Measurements from ENCODE around the gene NMU.
A peak's percentile ranks its signal among the peaks of the same experiment; 100 is the strongest.
"Not testable (repeated sequence)": the region's sequence is repeated elsewhere in the genome, so short reads cannot be mapped to it uniquely, and the experiment has no call there.

The NMU gene

GRCh38 chr4:55635741-55636655 is at the start of gene NMU:
TSS of gene NMU (minus strand) at chr4:55636298. CDS start at chr4:55636192, 106 bp downstream.
- peak within 1 kb of the TSS; percentile 31 for H3K4me3 ChIP-seq (ENCODE audit: low read length)
- TF ChIP-seq CTCF (conservative IDR thresholded peaks at IDR 0.05; ENCODE audit: low read length) = no peak
- DNase-seq (ENCODE audit: low read depth) = no peak

GRCh38 chr4:55684276-55684675 is 48.2 kb upstream of the NMU start:
- no peak for TF ChIP-seq CTCF (conservative IDR thresholded peaks at IDR 0.05; ENCODE audit: low read length)
- no peak for DNase-seq (ENCODE audit: low read depth)
- no peak overlapping the region for H3K4me3 ChIP-seq (ENCODE audit: low read length)

- DNase-seq (ENCODE audit: low read depth); H3K4me3 ChIP-seq (ENCODE audit: low read length): not testable (repeated sequence)
Observed at GRCh38 chr4:55682797-55683196, 46.7 kb upstream of the NMU start.

- no peak for TF ChIP-seq CTCF (conservative IDR thresholded peaks at IDR 0.05; ENCODE audit: low read length)
- H3K4me3 ChIP-seq (ENCODE audit: low read length) = no peak overlapping the region
- no peak for DNase-seq (ENCODE audit: low read depth)
Observed at GRCh38 chr4:55682295-55682694, 46.2 kb upstream of the NMU start.

GRCh38 chr4:55681430-55681829 is 45.3 kb upstream of the NMU start:
- TF ChIP-seq CTCF (conservative IDR thresholded peaks at IDR 0.05; ENCODE audit: low read length) = no peak
- no peak overlapping the region for H3K4me3 ChIP-seq (ENCODE audit: low read length)
- no peak for DNase-seq (ENCODE audit: low read depth)

GRCh38 chr4:55675196-55675793 is 39.2 kb upstream of the NMU start:
- TF ChIP-seq CTCF (conservative IDR thresholded peaks at IDR 0.05; ENCODE audit: low read length) = no peak
- no peak overlapping the region for H3K4me3 ChIP-seq (ENCODE audit: low read length)
- no peak for DNase-seq (ENCODE audit: low read depth)

GRCh38 chr4:55673424-55673823 is 37.3 kb upstream of the NMU start:
- DNase-seq (ENCODE audit: low read depth) = no peak
- TF ChIP-seq CTCF (conservative IDR thresholded peaks at IDR 0.05; ENCODE audit: low read length) = no peak
- no peak overlapping the region for H3K4me3 ChIP-seq (ENCODE audit: low read length)
